ENCODE measurements around the gene RNF220.

The RNF220 gene

GRCh38 chr1:44476891-44477290 lies 71.8 kb downstream of the RNF220 start:
- no peak for DNase-seq (ENCODE audit: low read depth)
- TF ChIP-seq CTCF (IDR thresholded peaks at IDR 0.05; ENCODE audit: control insufficient read depth, extremely low read depth, insufficient read depth) = no peak
- H3K4me3 ChIP-seq (ENCODE audit: low read depth, low read length) = no peak overlapping the region

DNA sequence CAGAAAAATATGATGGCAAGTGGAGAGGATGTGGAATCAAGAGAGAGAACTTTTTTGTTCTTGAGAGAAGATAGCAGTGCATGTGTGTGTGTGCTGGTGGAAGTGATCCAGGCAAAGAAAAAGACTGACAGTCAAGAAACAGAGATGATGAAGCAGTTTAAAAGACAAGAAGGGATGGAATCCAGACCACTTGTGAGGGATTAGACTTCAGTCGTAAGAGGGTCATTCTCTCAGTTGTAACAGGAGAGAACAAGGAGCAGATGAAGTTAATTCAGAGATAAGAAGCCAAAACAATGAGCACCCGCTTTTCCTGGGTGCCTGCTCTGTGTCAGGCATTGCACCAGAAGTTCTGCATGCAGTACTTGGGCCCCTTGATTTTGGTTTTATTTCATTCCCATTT lies 76.6 kb downstream of the RNF220 start:
- TF ChIP-seq CTCF (IDR thresholded peaks at IDR 0.05; ENCODE audit: control insufficient read depth, extremely low read depth, insufficient read depth) = no peak
- H3K4me3 ChIP-seq (ENCODE audit: low read depth, low read length) = no peak overlapping the region
- no peak for DNase-seq (ENCODE audit: low read depth)

DNA sequence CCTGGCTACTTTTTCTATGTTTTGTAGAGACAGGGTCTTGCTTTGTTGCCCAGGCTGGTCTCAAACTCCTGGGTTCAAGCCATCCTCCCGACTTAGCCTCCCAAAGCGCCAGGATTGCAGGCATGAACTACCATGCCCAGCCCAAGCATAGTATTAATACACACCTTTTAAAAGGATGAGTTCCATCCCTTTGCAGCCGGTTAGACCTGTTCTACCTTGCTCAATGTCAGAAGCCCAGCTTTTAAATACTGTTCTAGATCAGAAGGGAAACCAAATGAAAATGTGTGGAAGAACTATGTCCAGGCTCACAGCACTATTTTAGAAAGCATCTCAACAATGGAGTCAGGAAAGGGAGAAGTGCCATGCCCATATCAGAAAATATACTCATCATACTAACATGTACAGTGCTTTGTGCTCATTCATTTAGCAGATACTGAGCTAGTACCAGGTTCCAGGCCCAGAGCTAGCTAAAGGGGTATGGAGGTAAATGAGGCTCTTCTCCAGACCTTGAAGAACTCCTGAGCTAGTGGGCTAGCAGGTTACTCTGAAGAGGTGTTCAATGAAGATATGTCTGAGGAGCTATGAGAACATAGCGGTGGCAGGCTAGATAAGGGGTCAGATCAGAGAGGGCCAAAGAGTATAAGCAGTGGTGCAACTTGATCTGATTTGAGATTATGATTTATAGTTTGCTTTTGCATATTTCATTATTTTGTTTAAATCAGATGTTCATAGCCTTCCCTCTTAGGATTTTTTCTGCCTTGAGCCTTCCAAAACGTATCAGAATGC lies 78.2 kb downstream of the RNF220 start:
- DNase-seq (ENCODE audit: low read depth) = peak; percentile 6
- no peak overlapping the region for H3K4me3 ChIP-seq (ENCODE audit: low read depth, low read length)
- no peak for TF ChIP-seq CTCF (IDR thresholded peaks at IDR 0.05; ENCODE audit: control insufficient read depth, extremely low read depth, insufficient read depth)

DNA sequence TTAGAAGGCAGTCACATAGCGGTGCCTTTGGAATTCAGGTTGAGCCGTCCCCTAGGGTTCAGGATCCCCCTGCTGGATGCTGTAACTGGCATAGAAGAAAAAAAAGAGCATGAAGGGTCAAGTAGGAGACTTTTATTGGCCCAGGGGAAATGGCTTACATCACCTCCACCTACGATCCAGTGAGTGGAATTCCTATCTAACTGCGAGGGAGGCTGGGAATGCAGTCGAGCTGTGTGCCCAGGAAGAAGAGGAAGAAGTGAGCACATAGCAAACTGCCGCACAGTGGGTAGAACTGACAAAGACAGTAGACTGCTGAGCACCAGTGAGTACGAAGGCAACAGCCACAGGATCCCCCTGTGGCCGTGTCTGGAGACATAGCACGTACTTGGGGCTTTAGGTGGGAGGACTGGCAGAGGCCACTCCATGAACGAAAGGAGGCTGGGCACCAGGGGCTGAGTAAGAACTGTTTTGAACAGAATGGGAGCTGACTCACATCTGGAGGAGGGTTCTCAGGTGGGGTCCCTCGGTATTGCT lies 79.2 kb downstream of the RNF220 start:
- DNase-seq (ENCODE audit: low read depth) = no peak
- no peak for TF ChIP-seq CTCF (IDR thresholded peaks at IDR 0.05; ENCODE audit: control insufficient read depth, extremely low read depth, insufficient read depth)
- H3K4me3 ChIP-seq (ENCODE audit: low read depth, low read length) = no peak overlapping the region

DNA sequence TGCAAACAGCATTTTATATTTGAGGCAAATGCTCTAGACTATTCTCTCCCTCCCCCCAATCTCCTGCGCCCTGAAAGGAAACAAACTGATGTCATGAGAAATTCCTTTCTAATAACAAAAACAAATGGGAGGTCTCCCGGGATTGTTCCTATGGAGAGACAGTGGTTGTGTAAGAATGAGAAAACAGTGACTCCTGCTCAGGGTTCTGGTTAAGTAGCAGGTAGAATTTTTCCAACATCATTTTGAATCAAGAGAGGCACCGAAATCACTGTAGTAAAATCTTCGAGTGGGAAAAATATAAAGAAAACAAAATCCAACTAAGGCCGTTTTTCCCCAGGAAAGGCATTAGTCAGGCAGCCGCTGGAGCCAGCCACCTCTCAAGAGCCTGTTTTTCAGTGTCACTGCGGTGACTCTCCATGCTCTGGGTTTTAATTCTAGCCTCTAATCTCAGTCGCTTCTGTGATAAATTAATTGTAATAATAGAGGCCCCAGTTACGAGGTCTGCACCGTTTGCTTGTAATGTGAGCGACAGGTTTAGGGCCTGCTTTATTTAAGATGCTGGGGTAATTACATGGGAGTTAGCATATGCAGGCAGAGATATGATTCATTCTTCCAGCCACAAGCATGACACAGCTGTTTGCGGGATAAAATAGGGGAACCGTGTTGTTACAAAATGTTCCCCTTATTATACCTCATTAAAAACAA lies 80.3 kb downstream of the RNF220 start:
- TF ChIP-seq CTCF (IDR thresholded peaks at IDR 0.05; ENCODE audit: control insufficient read depth, extremely low read depth, insufficient read depth) = no peak
- DNase-seq (ENCODE audit: low read depth) = no peak
- no peak overlapping the region for H3K4me3 ChIP-seq (ENCODE audit: low read depth, low read length)

GRCh38 chr1:44485934-44486460 lies 80.9 kb downstream of the RNF220 start:
- TF ChIP-seq CTCF (IDR thresholded peaks at IDR 0.05; ENCODE audit: control insufficient read depth, extremely low read depth, insufficient read depth) = no peak
- no peak for DNase-seq (ENCODE audit: low read depth)
- H3K4me3 ChIP-seq (ENCODE audit: low read depth, low read length) = no peak overlapping the region
